GM18909 (cell line): Measurements from ENCODE around the gene RNLS.

Experiments used
- ATAC-seq: cut with Tn5 transposase; IDR thresholded peaks from one replicate; pipeline ENCODE4 v1.9.1; 2021; ENCODE audit warnings: mild to moderate bottlenecking; ENCODE audit not compliant: unreplicated experiment, poor library complexity

The RNLS gene

DNA sequence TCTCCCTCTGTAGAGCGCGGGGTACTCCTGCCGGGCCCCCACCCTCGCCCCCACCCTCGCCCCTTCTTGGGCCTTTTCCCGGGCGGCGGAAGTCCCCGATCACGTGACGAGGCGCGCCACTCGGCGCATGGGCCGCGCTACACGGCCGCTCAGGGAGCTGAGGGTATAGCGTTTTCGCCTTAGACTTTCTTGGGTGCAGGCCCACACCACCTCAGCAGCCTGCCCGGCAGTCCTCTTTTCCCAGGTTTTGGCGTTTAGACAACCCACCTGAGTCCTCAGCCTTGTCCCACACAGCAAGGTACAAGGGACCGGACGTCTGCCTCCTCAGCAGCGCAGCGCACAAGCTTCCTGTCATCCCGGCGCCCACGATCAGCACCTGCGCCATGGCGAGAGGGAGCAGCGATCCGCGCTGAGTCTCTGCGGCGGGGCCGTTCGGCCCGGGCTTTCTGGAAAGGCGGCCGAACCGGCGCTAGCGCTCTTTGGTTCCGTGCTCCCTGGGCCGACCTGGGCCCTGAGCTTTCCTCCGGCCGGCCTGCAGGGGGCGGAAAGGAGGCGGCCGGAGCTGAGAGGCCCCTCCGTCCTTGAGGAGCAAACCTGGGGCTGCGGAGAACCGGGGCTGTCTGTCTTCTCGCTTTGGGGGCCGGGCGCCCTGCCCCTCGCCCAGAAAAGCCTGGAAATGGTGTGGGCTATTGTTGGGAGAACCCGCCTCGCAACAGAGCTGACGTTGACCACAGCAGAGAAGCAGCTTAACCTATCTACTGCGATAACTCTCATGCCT lies at the start of gene RNLS:
RNLS (minus strand) TSS at position 513 of the 778 bp plus-strand sequence.
- peak; percentile 87 for ATAC-seq

DNA sequence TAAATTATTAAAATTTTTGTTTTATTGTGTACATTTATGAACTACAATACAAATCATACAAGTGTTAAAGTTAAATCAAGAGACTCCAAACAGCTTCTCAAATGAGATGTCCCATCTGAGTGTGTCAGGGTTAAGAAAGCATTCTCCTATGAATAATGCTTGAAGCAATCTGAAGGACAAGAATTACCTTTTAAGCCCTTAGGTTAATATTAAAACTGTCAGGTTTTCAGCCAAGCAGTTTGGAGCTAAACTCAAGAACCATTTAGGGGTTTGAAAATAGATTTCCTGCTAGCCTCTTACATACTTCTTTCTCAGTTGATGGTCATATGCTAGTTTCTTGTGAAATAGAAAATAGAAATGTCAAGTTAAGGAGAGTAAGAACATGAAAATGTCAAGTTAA lies 41.7 kb upstream of the RNLS start:
- ATAC-seq = no peak

DNA sequence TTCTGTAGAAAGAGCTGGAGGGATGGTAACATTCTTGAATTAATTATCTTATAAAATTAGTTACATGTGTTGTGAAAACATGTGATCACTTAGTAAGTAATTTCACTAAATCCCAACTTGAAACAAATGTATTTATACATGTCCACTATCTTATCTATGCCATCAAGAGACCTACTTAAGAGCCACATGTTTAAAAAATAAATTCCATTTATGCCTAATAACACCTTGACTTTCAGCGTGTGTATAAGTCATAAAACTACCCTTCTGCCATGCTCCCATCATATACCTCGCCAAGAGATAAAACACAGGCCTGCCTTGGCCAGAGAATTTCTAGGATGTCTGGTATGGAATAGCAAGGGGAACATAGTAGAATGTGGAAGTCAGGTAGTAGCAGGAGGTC lies 40.7 kb upstream of the RNLS start:
- no peak for ATAC-seq

GRCh38 chr10:88620441-88620840 lies 37.3 kb upstream of the RNLS start:
- ATAC-seq = no peak

GRCh38 chr10:88618496-88618895 lies 35.4 kb upstream of the RNLS start:
- no peak for ATAC-seq

DNA sequence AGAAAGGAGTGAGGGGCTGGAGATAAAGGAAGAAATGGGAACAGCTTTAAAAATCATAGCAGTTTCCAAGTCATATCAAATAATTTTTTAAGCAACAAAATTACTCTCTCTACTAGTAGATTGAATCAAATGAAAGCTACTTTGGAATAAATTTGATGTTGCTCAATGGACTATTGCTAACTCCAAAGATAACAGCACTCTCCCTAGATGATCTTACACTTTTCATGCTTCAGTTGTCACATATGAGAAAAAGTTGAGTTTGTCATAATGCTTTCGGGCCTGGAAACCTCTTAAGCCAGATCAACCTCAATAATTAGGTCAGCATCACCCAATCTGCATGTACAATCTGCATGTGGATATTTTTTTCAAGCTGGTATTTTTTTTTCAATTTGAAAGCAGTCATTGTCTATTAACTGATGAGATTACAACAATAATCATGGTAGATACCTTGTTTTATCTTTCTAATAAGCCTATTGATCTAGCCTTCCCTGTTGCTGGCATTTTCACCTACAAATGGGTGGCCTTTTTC lies 34.7 kb upstream of the RNLS start:
- no peak for ATAC-seq

DNA sequence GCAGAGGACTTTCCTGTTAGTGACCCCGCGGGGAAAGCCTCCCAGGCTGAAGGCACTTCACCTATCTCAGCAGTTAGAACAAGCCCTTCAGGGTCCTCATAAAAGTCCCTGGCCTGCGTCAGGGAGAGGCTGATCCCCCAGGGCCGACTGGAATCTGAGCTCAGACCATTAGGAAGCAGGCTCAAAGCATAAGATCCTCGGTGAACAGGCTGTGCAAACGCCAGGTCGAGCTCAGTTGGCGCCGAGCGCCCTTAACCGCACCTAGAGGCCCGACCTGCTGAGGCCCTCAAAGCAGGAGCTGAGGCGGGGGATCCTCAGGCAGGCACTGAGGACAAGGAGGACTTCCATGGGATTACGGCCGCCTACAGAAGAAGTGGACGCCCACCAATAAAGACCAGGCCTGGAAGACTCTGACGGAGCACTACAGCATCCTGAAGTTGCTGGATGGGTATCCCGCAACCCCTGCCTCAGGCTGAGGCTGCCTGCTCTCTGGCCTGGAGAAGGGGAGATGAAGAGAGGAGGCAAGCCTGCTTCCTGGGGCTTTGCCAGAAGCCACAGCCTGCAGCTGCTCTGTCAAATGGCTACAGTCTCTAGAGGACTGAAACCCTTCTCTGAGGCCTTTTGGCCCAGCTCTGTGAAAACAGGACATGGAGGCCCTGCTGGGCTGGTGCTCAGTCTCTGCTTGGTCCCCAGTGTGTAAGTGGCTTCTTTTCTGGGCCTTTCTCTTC lies 33.3 kb upstream of the RNLS start:
- ATAC-seq = no peak

- no peak for ATAC-seq
Observed at GRCh38 chr10:88608780-88609179, 25.7 kb upstream of the RNLS start.

- no peak for ATAC-seq
Observed at GRCh38 chr10:88608052-88608732, 25.1 kb upstream of the RNLS start.

DNA sequence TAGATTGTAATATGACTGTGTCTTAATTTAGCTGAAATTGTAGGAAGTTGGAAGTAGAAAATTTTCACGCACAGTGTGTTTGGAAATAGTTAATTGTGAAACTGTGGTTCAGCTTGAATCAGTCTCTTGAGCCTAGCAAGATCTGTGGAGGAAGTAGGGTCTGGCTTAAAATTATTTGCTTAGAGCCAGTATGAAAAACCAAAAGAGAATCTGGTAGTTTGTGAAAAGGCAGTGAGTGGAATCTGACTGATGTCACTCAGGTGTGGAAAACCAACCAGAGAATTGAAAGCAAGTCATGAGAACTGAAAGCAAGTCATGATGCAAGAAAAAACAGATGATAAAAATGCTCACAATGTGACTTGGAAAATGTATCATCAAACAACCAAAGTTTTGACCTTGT lies 14.9 kb upstream of the RNLS start:
- ATAC-seq = peak; percentile 80

GRCh38 chr10:88594482-88594881 lies 11.4 kb upstream of the RNLS start:
- ATAC-seq = no peak

GRCh38 chr10:88592906-88593305 lies 9.8 kb upstream of the RNLS start:
- no peak for ATAC-seq

- no peak for ATAC-seq
Observed at GRCh38 chr10:88592381-88592780, 9.3 kb upstream of the RNLS start.

DNA sequence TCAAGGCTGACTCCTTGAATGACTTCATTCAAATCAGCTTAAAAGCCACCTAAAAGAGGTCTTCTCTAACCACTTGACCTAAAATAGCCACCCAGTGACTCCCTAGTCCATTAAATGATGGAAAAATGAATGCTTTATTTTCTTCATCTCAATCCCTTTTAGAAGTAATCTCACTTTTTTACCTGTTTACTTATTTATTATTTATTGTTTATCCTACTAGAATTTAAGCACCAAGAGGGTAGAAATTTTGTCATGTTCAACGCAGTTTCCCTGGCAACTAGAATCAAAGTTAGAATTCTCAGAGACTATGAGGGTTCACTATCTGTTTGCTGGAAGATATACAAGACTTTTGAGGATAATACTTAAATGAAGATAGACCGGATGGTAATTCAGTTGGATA lies 3.3 kb upstream of the RNLS start, which contains the start of gene LIPJ:
LIPJ (plus strand) TSS at position 301 of the 400 bp plus-strand sequence. CDS start 3,926 bp downstream, outside the sequence.
- ATAC-seq = no peak

- ATAC-seq = no peak
Observed at GRCh38 chr10:88583584-88583957, 453 bp upstream of the RNLS start.

DNA sequence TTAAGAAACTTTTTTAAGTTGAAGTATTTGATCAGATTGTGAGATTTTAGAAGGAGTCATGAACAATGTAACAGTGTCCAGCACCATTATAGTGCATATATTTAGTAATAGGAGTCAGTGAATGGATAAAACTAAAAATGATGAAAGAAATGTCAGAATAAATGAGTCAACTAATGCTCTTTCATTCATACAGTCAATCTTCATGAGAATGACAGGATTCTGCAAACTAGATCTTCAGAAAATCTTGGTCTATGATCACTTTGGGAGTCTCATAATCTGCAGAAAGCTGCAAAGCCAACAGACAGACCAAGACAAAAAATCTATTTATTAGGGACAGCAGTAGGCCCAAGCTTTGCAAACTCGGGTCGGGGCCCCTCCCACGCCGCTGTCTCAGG lies 710 bp downstream of the RNLS start:
- ATAC-seq = no peak

DNA sequence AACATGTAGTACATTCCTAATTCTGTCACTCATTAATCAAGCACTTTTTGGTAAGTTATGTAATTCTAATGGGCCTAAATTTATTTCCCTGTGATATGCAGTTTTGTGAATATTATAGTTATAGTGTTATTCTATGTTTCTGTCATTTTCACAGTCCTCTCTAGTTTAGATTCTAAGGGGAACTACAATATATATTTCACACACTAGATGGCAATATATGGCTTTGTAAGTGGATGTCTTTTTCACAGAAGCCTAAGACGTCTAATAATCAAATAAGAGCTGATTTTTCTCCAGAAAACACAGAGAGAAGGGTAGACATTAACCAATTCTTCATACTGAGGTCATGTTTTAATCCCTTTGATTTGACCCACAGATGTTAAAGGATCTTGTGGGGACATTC lies 18.0 kb downstream of the RNLS start:
- peak; percentile 46 for ATAC-seq

DNA sequence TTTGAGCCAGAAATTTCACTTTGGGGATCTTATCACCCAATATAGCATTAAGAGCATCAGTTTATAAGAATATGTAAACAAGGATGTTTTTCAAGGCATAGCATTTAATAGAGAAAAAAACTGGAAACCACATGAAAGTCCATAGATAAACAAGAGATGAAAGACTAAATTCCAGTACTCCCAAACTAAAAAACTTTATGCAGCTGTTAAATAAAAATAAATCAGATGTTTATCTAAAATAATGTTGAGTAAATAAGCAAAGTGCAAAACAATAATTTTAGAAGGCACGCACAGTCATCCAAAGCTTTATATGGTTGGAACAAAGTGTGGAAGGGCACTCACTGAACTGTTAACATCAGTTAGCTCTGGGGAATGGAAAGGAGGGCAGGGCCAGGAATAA lies 21.0 kb downstream of the RNLS start:
- ATAC-seq = no peak

GRCh38 chr10:88557658-88558057 lies 25.5 kb downstream of the RNLS start:
- ATAC-seq = no peak

DNA sequence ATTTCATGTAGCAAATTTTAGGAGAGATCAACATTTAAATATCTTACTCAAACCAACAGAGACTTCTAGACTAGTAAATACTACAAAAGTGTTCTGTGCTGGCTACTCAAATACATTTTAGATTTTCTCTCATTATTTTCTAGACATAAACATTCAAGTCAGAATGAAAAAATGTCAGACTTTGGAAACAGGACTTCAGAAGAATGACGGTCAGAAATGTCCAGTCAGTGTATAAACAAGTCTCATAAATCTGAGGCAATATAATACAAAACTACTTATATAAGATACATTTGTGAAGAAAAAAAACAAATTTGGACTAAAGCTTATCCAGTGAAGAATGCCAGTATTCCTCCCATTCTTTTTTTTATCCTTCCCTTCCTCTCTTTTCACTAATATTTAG lies 25.9 kb downstream of the RNLS start:
- no peak for ATAC-seq
